ENCODE data around the gene TMEM74B. TPM values are rescaled to one million over a fixed set of nuclear protein-coding genes. Genes with fewer than 3 reads are reported as not detected.
A peak's percentile ranks its signal among the peaks of the same experiment; 100 is the strongest.

TMEM74B gene
- polyA plus RNA-seq, 3 donors: not detected

DNA sequence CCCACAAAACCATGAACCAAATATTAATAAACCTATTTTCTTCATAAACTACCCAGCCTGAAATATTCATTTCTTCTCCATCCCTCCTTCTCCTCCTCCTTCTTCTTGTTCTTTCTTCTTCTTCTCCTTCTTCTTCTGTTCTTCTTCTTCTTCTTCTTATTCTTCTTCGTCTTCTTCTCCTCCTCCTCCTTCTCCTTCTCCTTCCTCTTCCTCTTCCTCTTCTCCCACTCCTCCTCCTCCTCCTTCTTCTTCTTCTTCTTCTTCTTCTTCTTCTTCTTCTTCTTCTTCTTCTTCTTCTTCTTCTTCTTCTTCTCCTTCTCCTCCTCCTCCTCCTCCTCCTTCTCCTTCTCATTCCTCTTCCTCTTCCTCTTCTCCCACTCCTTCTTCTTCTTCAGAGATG lies 5.0 kb upstream of the TMEM74B start:
- peaks cover 0 to 5% of the 10 kb centered on the region in 2 donors for H3K4me1 ChIP-seq (ENCODE audit: control insufficient read depth in 1 of 2, insufficient read depth in 2 of 2, low read length in 2 of 2)
- H3K27me3 Mint-ChIP-seq (ENCODE audit: low read depth in 3 of 3): peaks cover 8 to 22% (median 11%) of the 10 kb centered on the region in 3 donors
- no peaks in the 10 kb centered on the region for H3K36me3 ChIP-seq (replicated peaks in 1 of 2; ENCODE audit: control insufficient read depth in 1 of 2, insufficient read depth in 2 of 2, low read length in 2 of 2)
- H3K9me3 ChIP-seq (replicated peaks in 1 of 2; ENCODE audit: control insufficient read depth in 1 of 2, insufficient read depth in 1 of 2, low read length in 2 of 2): no peaks in the 10 kb centered on the region
- no peak overlapping the region for H3K9ac ChIP-seq (ENCODE audit: insufficient read depth, low read length, poor library complexity, severe bottlenecking)
- no peak overlapping the region for H3K4me2 ChIP-seq (replicated peaks; ENCODE audit: extremely low read depth, low read length, poor library complexity, severe bottlenecking)
- H3K79me2 ChIP-seq (ENCODE audit: insufficient read depth, low read length): no peaks in the 10 kb centered on the region
- intact Hi-C loops (cut with micrococcal nuclease): no loop called here
- peak overlapping the region in 1 of 2 donors; percentile 12 for H3K4me3 Mint-ChIP-seq
- no peaks in the 10 kb centered on the region for H4K20me1 ChIP-seq (ENCODE audit: insufficient read depth, low read length)
- TF ChIP-seq, protein P1, sequence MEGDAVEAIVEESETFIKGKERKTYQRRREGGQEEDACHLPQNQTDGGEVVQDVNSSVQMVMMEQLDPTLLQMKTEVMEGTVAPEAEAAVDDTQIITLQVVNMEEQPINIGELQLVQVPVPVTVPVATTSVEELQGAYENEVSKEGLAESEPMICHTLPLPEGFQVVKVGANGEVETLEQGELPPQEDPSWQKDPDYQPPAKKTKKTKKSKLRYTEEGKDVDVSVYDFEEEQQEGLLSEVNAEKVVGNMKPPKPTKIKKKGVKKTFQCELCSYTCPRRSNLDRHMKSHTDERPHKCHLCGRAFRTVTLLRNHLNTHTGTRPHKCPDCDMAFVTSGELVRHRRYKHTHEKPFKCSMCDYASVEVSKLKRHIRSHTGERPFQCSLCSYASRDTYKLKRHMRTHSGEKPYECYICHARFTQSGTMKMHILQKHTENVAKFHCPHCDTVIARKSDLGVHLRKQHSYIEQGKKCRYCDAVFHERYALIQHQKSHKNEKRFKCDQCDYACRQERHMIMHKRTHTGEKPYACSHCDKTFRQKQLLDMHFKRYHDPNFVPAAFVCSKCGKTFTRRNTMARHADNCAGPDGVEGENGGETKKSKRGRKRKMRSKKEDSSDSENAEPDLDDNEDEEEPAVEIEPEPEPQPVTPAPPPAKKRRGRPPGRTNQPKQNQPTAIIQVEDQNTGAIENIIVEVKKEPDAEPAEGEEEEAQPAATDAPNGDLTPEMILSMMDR (IDR thresholded peaks at IDR 0.05): no peak
- H3K36me3 Mint-ChIP-seq: peaks cover 0 to 4% of the 10 kb centered on the region in 2 donors
- peaks cover 3 to 17% of the 10 kb centered on the region in 2 donors for H3K27me3 ChIP-seq (ENCODE audit: control insufficient read depth in 2 of 2, insufficient read depth in 2 of 2, low read length in 2 of 2)
- H3K9me3 Mint-ChIP-seq: peaks cover 0 to 8% (median 2%) of the 10 kb centered on the region in 7 donors
- H3K4me3 ChIP-seq (replicated peaks in 1 of 3; ENCODE audit: low read depth in 2 of 3, low read length in 3 of 3): no peak overlapping the region
- no peak overlapping the region for H3K27ac ChIP-seq (ENCODE audit: low read depth in 1 of 2, low read length in 2 of 2)
- H3K4me1 Mint-ChIP-seq: peaks cover 10% of the 10 kb centered on the region
- DNase-seq: no peak
- no peak overlapping the region for H2AFZ ChIP-seq (ENCODE audit: insufficient read depth, low read depth, low read length, poor library complexity, severe bottlenecking)
- WGBS (ENCODE audit: insufficient coverage): 0% methylated on average over 1 of the region's 1 CpG
- peak overlapping the region in 2 of 7 donors; percentile 41 to 57 for H3K27ac Mint-ChIP-seq

GRCh38 chr20:1188347-1188746 lies 3.6 kb upstream of the TMEM74B start:
- Histone ChIP-seq H4K20me1 (ENCODE audit: insufficient read depth, low read length) (no peaks in the 10 kb centered on the region), H3K4me2 (replicated peaks; ENCODE audit: extremely low read depth, low read length, poor library complexity, severe bottlenecking) (no peak overlapping the region), H3K9me3 (replicated peaks in 1 of 2; ENCODE audit: control insufficient read depth in 1 of 2, insufficient read depth in 1 of 2, low read length in 2 of 2) (no peaks in the 10 kb centered on the region), H3K27ac (ENCODE audit: low read depth in 1 of 2, low read length in 2 of 2) (no peak overlapping the region), H3K4me1 (ENCODE audit: control insufficient read depth in 1 of 2, insufficient read depth in 2 of 2, low read length in 2 of 2) (peaks cover 0 to 7% of the 10 kb centered on the region in 2 donors), H3K27me3 (ENCODE audit: control insufficient read depth in 2 of 2, insufficient read depth in 2 of 2, low read length in 2 of 2) (peaks cover 18 to 31% of the 10 kb centered on the region in 2 donors), H3K79me2 (ENCODE audit: insufficient read depth, low read length) (no peaks in the 10 kb centered on the region), H3K9ac (ENCODE audit: insufficient read depth, low read length, poor library complexity, severe bottlenecking) (no peak overlapping the region), H2AFZ (ENCODE audit: insufficient read depth, low read depth, low read length, poor library complexity, severe bottlenecking) (no peak overlapping the region), H3K4me3 (replicated peaks in 1 of 3; ENCODE audit: low read depth in 2 of 3, low read length in 3 of 3) (no peak overlapping the region), H3K36me3 (replicated peaks in 1 of 2; ENCODE audit: control insufficient read depth in 1 of 2, insufficient read depth in 2 of 2, low read length in 2 of 2) (no peaks in the 10 kb centered on the region)
- intact Hi-C loops (cut with micrococcal nuclease): no loop called here
- peaks cover 0 to 10% of the 10 kb centered on the region in 2 donors for H3K36me3 Mint-ChIP-seq
- DNase-seq: no peak
- no CpG with 5 or more reads among the region's 1 CpG for WGBS (ENCODE audit: insufficient coverage)
- H3K27ac Mint-ChIP-seq: no peak overlapping the region
- peaks cover 4 to 13% (median 5%) of the 10 kb centered on the region in 7 donors for H3K9me3 Mint-ChIP-seq
- peaks cover 15% of the 10 kb centered on the region for H3K4me1 Mint-ChIP-seq
- TF ChIP-seq, protein P1 (IDR thresholded peaks at IDR 0.05): no peak
- peaks cover 23 to 35% (median 25%) of the 10 kb centered on the region in 3 donors for H3K27me3 Mint-ChIP-seq (ENCODE audit: low read depth in 3 of 3)
- no peak overlapping the region for H3K4me3 Mint-ChIP-seq

All from CD14-positive monocyte (primary cell).